Measurements from ENCODE around the gene MEI4.
"Not testable (repeated sequence)": the region's sequence is repeated elsewhere in the genome, so short reads cannot be mapped to it uniquely, and the experiment has no call there.

The MEI4 gene

DNA sequence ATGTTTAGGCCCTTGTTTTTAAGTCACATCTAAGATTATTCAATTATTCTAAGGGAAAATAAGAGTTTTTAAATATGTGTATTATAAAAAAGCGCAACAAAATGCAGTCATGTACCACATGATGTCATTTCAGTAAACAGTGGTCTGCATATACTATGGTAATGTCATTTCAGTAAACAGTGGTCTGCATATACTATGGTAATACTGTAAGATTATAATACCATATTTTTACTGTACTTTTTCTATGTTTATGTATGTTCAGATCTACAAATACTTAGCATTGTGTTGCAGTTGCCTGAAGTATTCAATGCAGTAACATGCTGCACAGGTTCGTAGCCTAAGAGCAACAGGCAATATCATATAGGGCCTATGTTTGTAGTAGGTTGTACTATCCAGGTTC lies 21.4 kb downstream of the MEI4 start:
- TF ChIP-seq, protein P1, sequence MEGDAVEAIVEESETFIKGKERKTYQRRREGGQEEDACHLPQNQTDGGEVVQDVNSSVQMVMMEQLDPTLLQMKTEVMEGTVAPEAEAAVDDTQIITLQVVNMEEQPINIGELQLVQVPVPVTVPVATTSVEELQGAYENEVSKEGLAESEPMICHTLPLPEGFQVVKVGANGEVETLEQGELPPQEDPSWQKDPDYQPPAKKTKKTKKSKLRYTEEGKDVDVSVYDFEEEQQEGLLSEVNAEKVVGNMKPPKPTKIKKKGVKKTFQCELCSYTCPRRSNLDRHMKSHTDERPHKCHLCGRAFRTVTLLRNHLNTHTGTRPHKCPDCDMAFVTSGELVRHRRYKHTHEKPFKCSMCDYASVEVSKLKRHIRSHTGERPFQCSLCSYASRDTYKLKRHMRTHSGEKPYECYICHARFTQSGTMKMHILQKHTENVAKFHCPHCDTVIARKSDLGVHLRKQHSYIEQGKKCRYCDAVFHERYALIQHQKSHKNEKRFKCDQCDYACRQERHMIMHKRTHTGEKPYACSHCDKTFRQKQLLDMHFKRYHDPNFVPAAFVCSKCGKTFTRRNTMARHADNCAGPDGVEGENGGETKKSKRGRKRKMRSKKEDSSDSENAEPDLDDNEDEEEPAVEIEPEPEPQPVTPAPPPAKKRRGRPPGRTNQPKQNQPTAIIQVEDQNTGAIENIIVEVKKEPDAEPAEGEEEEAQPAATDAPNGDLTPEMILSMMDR (IDR thresholded peaks at IDR 0.05): no peak
- no peak for DNase-seq (ENCODE audit: low spot score)
- Histone ChIP-seq H3K4me3 (no peak overlapping the region), H3K27ac (no peak overlapping the region)

- no peak for DNase-seq (ENCODE audit: low spot score)
- no peak overlapping the region for H3K4me3 ChIP-seq
- TF ChIP-seq, protein P1 (IDR thresholded peaks at IDR 0.05): no peak
- H3K27ac ChIP-seq: no peak overlapping the region
Observed at GRCh38 chr6:77678048-77678447, 25.2 kb downstream of the MEI4 start.

DNA sequence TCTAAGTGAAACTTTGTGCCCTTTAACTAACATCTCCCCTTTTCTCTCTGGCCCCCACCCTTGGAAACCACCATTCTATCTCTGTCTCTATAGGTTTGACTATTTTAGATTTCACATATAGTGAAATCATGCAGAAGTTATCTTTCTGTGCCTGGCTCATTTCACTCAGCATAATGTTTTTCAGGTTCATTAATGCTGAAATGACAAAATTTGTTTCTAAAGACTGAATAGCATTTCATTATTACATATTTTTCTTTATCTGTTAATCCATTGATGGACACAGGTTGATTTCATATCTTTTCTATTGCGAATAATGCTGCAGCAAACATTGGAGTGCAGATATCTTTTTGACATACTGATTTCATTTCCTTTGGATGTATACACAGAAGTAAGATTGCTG lies 30.7 kb downstream of the MEI4 start:
- no peak overlapping the region for H3K4me3 ChIP-seq
- TF ChIP-seq, protein P1 (IDR thresholded peaks at IDR 0.05): no peak
- DNase-seq (ENCODE audit: low spot score): no peak
- no peak overlapping the region for H3K27ac ChIP-seq

DNA sequence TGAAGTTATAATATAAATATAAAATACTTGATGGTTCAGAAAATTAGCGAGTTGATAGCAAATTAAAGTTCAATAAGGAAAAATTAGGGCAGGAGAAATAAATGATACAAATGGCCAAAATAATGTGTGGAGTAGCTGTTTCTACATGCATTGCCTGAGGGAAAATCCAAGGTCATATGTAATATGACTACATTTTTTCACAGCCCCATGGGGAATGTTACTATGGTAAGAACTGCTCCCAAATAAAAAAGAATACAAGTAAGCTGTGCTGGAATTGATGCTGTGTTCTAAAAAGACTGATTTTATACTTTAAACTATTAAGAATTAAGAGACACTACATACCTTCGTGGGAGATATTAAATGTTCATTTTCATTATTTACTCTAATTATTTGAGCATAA lies 34.1 kb downstream of the MEI4 start:
- no peak overlapping the region for H3K4me3 ChIP-seq
- DNase-seq (ENCODE audit: low spot score): no peak
- no peak overlapping the region for H3K27ac ChIP-seq
- TF ChIP-seq, protein P1 (IDR thresholded peaks at IDR 0.05): no peak

GRCh38 chr6:77688649-77689048 lies 35.8 kb downstream of the MEI4 start:
- TF ChIP-seq, protein P1 (IDR thresholded peaks at IDR 0.05): no peak
- DNase-seq (ENCODE audit: low spot score): no peak
- Histone ChIP-seq H3K27ac (no peak overlapping the region), H3K4me3 (no peak overlapping the region)

DNA sequence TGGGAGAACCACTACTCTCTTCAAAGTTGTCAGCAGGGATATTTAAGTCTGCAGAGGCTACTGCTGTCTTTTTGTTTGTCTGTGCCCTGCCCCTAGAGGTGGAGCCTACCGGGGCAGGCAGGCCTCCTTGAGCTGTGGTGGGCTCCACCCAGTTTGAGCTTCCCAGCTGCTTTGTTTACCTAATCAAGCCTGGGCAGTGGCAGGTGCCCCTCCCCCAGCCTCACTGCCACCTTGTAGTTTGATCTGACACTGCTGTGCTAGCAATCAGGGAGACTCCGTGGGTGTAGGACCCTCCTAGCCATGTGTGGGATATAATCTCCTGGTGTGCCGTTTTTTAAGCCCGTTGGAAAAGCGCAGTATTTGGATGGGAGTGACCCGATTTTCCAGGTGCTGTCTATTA lies 47.3 kb downstream of the MEI4 start:
- not testable (repeated sequence) for DNase-seq (ENCODE audit: low spot score); H3K4me3 ChIP-seq; H3K27ac ChIP-seq

- no peak overlapping the region for H3K27ac ChIP-seq
- TF ChIP-seq, protein P1 (IDR thresholded peaks at IDR 0.05): no peak
- no peak for DNase-seq (ENCODE audit: low spot score)
- no peak overlapping the region for H3K4me3 ChIP-seq
Observed at GRCh38 chr6:77707603-77708002, 54.8 kb downstream of the MEI4 start.

- TF ChIP-seq, protein P1 (IDR thresholded peaks at IDR 0.05): no peak
- Histone ChIP-seq H3K27ac (no peak overlapping the region), H3K4me3 (no peak overlapping the region)
- no peak for DNase-seq (ENCODE audit: low spot score)
Observed at GRCh38 chr6:77715588-77715987, 62.7 kb downstream of the MEI4 start.

Measured in coronary artery (tissue), 2 donors.